GM12878 (cell line): ENCODE data around the gene AMMECR1. TPM values are rescaled to one million over a fixed set of nuclear protein-coding genes. Genes with fewer than 3 reads are reported as not detected.

Experiments
- ATAC-seq: fragments of 200-7000 bp; cut with Tn5 transposase; 3 replicates; pipeline ENCODE4 v1.9.1; 2020; ENCODE audit warnings: mild to moderate bottlenecking, moderate library complexity
- BruUV-seq: library from RNA; stranded (reverse); fragments of 400-500 nt; replicated peaks from 2 replicates; lab custom pipeline; 2021; lab: Mats Ljungman, UMichigan
- CTCF ChIA-PET: fragments of 300-600 bp; sonication (Branson Sonifier 250); formaldehyde crosslinking; extraction: SDS; loops from one replicate; lab custom pipeline; 2021; ENCODE audit warnings: inconsistent platforms; lab: Yijun Ruan, JAX
- POLR2A ChIA-PET: fragments of 350-600 bp; formaldehyde crosslinking; extraction: SDS; loops from one replicate; lab custom pipeline; 2021; ENCODE audit warnings: inconsistent platforms; lab: Charles Lee
- RAD21 ChIA-PET: fragments of 300-600 bp; sonication (Branson Sonifier 250); formaldehyde crosslinking; loops from one replicate; lab custom pipeline; 2023; ENCODE audit warnings: antibody characterized with exemption; ENCODE audit not compliant: unreplicated experiment; lab: Charles Lee
- SMC1A ChIA-PET: fragments of 300-600 bp; sonication (Branson Sonifier 250); formaldehyde crosslinking; loops from one replicate; lab custom pipeline; 2023; ENCODE audit not compliant: unreplicated experiment, uncharacterized antibody; lab: Charles Lee
- DNase-seq: peaks from one replicate; pipeline ENCODE4 v3.0.0-alpha.2; 2011; ENCODE audit warnings: low read depth, low spot score
- FAIRE-seq: peaks from 3 replicates; lab custom pipeline; 2011; peaks lifted over from hg19 to GRCh38; lab: Jason Lieb, UNC
- H2AFZ ChIP-seq: 2 replicates; pipeline ENCODE4 v1.6.0; 2011; ENCODE audit warnings: low read depth, low read length, control low read depth; ENCODE audit not compliant: control insufficient read depth
- H3K27ac ChIP-seq: 2 replicates; pipeline ENCODE4 v1.5.1; 2011; ENCODE audit warnings: control low read depth; ENCODE audit not compliant: control insufficient read depth, insufficient read depth
- H3K27me3 ChIP-seq, 2 experiments: replicated peaks in 1 of 2; 2 replicates each; pipeline versions ENCODE4 v1.6.0 to v1.6.1; 2011; ENCODE audit warnings: low read length in 1 of 2; ENCODE audit not compliant: control insufficient read depth in 2 of 2, insufficient read depth in 2 of 2
- H3K36me3 ChIP-seq, 2 experiments: 2 replicates each; pipeline ENCODE4 v1.5.1; 2011; ENCODE audit warnings: low read length in 1 of 2; ENCODE audit not compliant: control insufficient read depth in 2 of 2, insufficient read depth in 2 of 2
- H3K4me1 ChIP-seq: 2 replicates; pipeline ENCODE4 v1.6.1; 2011; ENCODE audit warnings: mild to moderate bottlenecking, low read length, moderate library complexity, mixed read lengths; ENCODE audit not compliant: control insufficient read depth, insufficient read depth
- H3K4me2 ChIP-seq: 2 replicates; pipeline ENCODE4 v1.6.0; 2011; ENCODE audit warnings: control low read depth; ENCODE audit not compliant: control insufficient read depth, insufficient read depth
- H3K4me3 ChIP-seq: fragments of 200-600 bp; sonication (generic); 2 replicates; pipeline ENCODE4 v1.5.1; 2016
- H3K79me2 ChIP-seq: 2 replicates; pipeline ENCODE4 v1.6.0; 2011; ENCODE audit warnings: low read length; ENCODE audit not compliant: control insufficient read depth, insufficient read depth
- H3K9ac ChIP-seq: 2 replicates; pipeline ENCODE4 v1.8.0; 2011; ENCODE audit warnings: low read length, control low read depth, mixed read lengths; ENCODE audit not compliant: control insufficient read depth, insufficient read depth
- H3K9me3 ChIP-seq: replicated peaks from 3 replicates; pipeline ENCODE4 v1.5.1; 2011; ENCODE audit warnings: mild to moderate bottlenecking, low read length; ENCODE audit not compliant: control insufficient read depth, insufficient read depth
- H4K20me1 ChIP-seq: 2 replicates; pipeline ENCODE4 v1.6.0; 2011; ENCODE audit not compliant: control insufficient read depth, insufficient read depth
- ASH2L ChIP-seq: fragments of 300-600, 200-600 bp; sonication (generic); IDR thresholded peaks from 2 replicates; pipeline ENCODE4 v1.6.1; 2017; ENCODE audit warnings: low read depth, mild to moderate bottlenecking, borderline replicate concordance
- CEBPB ChIP-seq, 2 experiments: fragments of 150-350 bp in 1 of 2; IDR thresholded peaks; 2 replicates each; pipeline ENCODE4 v1.6.1; 2012 to 2014; ENCODE audit warnings: low read depth in 2 of 2, low read length in 2 of 2, borderline replicate concordance in 1 of 2, inconsistent platforms in 1 of 2
- CEBPZ ChIP-seq: fragments of 150-350 bp; IDR thresholded peaks from 2 replicates; pipeline ENCODE4 v1.6.1; 2016; ENCODE audit warnings: low read depth, low read length
- EGR1 ChIP-seq, 2 experiments: IDR thresholded peaks; 1 replicate in 1 of 2; 2 replicates in 1 of 2; pipeline ENCODE4 v1.6.1; 2011 to 2012; ENCODE audit warnings: low read depth in 2 of 2, low read length in 2 of 2, borderline replicate concordance in 1 of 2, mild to moderate bottlenecking in 1 of 2, moderate library complexity in 1 of 2
- JUND ChIP-seq: IDR thresholded peaks from 2 replicates; pipeline ENCODE4 v1.6.1; 2012; ENCODE audit warnings: low read depth, mild to moderate bottlenecking, low read length, improper control_type of control experiment, moderate library complexity
- KAT2A ChIP-seq: conservative IDR thresholded peaks from 2 replicates; pipeline ENCODE4 v1.6.1; 2011; ENCODE audit warnings: low read depth, low read length; ENCODE audit not compliant: control insufficient read depth
- KDM1A ChIP-seq: fragments of 200-600 bp; sonication (generic); IDR thresholded peaks from 2 replicates; pipeline ENCODE4 v1.6.1; 2016; ENCODE audit warnings: borderline replicate concordance
- NFYA ChIP-seq: IDR thresholded peaks from 2 replicates; pipeline ENCODE4 v1.6.1; 2011; ENCODE audit warnings: low read depth, mild to moderate bottlenecking, low read length, improper control_type of control experiment, borderline replicate concordance
- NKRF ChIP-seq: fragments of 450-650 bp; conservative IDR thresholded peaks from 2 replicates; pipeline ENCODE4 v1.6.1; 2017; ENCODE audit warnings: mild to moderate bottlenecking, moderate library complexity
- PKNOX1 ChIP-seq: fragments of 450-650 bp; IDR thresholded peaks from 2 replicates; pipeline ENCODE4 v1.6.1; 2016; ENCODE audit warnings: mild to moderate bottlenecking
- RELA ChIP-seq: fragments of 450-650 bp; IDR thresholded peaks from 2 replicates; pipeline ENCODE4 v1.8.0; 2014; ENCODE audit warnings: borderline replicate concordance; ENCODE audit not compliant: partially characterized antibody
- SMAD5 ChIP-seq: IDR thresholded peaks from 2 replicates; pipeline ENCODE4 v1.6.1; 2016; ENCODE audit warnings: antibody characterized with exemption, low read depth
- SMARCA5 ChIP-seq: fragments of 450-650 bp; IDR thresholded peaks from 2 replicates; pipeline ENCODE4 v1.6.1; 2017; ENCODE audit warnings: mild to moderate bottlenecking
- SRF ChIP-seq, 2 experiments: IDR thresholded peaks; 2 replicates each; pipeline ENCODE4 v1.6.1; 2011; ENCODE audit warnings: low read depth in 2 of 2, low read length in 2 of 2, mild to moderate bottlenecking in 1 of 2, moderate library complexity in 1 of 2
- SUPT20H ChIP-seq: IDR thresholded peaks from 2 replicates; pipeline ENCODE4 v1.6.1; 2011; ENCODE audit warnings: low read depth, mild to moderate bottlenecking, low read length, moderate library complexity, borderline replicate concordance; ENCODE audit not compliant: control insufficient read depth
- WRNIP1 ChIP-seq: IDR thresholded peaks from 2 replicates; pipeline ENCODE4 v1.6.1; 2011; ENCODE audit warnings: low read depth, low read length, improper control_type of control experiment, borderline replicate concordance
- WGBS: methylation state at CpG from one replicate; pipeline ENCODE4 v1.1.6; 2016; ENCODE audit warnings: low lambda C conversion rate; ENCODE audit not compliant: insufficient replicate concordance, insufficient coverage; ENCODE audit errors: missing lambda C conversion rate; 5-methylcytosine and 5-hydroxymethylcytosine counted together
- in situ Hi-C: fragments of 300-500 bp; cut with MboI; formaldehyde crosslinking; loops from 9 replicates; pipeline ENCODE4 v1.14.3; 2018; ENCODE audit warnings: mixed read lengths
- intact Hi-C: fragments of 100-400 bp; cut with micrococcal nuclease; formaldehyde crosslinking; loops from one replicate; pipeline ENCODE4 v1.14.2; 2022; ENCODE audit not compliant: unreplicated experiment
- polyA plus RNA-seq, 11 experiments: library from polyadenylated mRNA; depleted of rRNA in 4 of 11; unstranded in 6 of 11; stranded (reverse) in 5 of 11; fragments of >200 nt; fragmentation: Nextera tagmentation in 4 of 11; fragmentation: Illumina TruSeq in 1 of 11; extraction: Ambion mirVana in 4 of 11; extraction: Trizol in 1 of 11; gene quantifications; 1 replicate in 1 of 11; 2 replicates in 10 of 11; pipeline versions ENCODE4 v1.2.1 to v1.2.3, GENCODE V29; 2011 to 2016; ENCODE audit warnings: inconsistent platforms in 2 of 11, missing spikeins in 2 of 11, low read depth in 1 of 11
- total RNA-seq, 4 experiments: library from RNA; depleted of rRNA in 3 of 4; stranded (reverse); fragments of >200 nt in 3 of 4; fragmentation: Illumina TruSeq in 1 of 4; extraction: Trizol in 1 of 4; gene quantifications; 2 replicates each; pipeline versions ENCODE4 v1.2.1 to v1.2.3, GENCODE V29; 2013 to 2021

AMMECR1 gene
- total and polyA plus RNA-seq, 10 of the 15 experiments (the other 5 are each of a cell fraction or from before 2014, with no cell fraction given): 4.9 to 25.6 (median 10.7) TPM

GRCh38 chrX:110215411-110215810, 102.5 kb downstream of the AMMECR1 start:
- Histone ChIP-seq H3K27me3 (no peaks in the 10 kb centered on the region), H3K4me3 (no peak overlapping the region), H4K20me1 (no peaks in the 10 kb centered on the region), H3K9ac (no peak overlapping the region), H3K4me1 (no peaks in the 10 kb centered on the region), H3K36me3 (no peaks in the 10 kb centered on the region), H3K4me2 (no peak overlapping the region), H3K9me3 (no peaks in the 10 kb centered on the region), H3K79me2 (no peaks in the 10 kb centered on the region), H3K27ac (no peak overlapping the region), H2AFZ (no peak overlapping the region)
- DNase-seq: no peak
- 58% methylated on average over 1 of the region's 1 CpG for WGBS
- no peak for ATAC-seq
- POLR2A ChIA-PET: no interaction called here
- CTCF ChIA-PET: no interaction called here
- FAIRE-seq: no peak
- SMC1A ChIA-PET: interaction anchor here (1.4 kb wide), 1 partner anchor 11 kb away, joined by 3 read pairs; no protein-coding TSS in a partner anchor
- BruUV-seq: no TSS peak
- intact Hi-C loops: no loop called here
- RAD21 ChIA-PET: no interaction called here
- in situ Hi-C loops: no loop called here
- TF ChIP-seq EGR1 (IDR thresholded peaks at IDR 0.05; ENCODE audit: borderline replicate concordance in 1 of 2, low read depth in 2 of 2, low read length in 2 of 2) (no peak), SMARCA5 (no peak), CEBPZ (no peak), RELA (no peak), JUND (no peak), NFYA (no peak), SMAD5 (no peak), SRF (IDR thresholded peaks at IDR 0.05; ENCODE audit: low read depth in 2 of 2, low read length in 2 of 2) (no peak), ASH2L (no peak), KAT2A (no peak), PKNOX1 (no peak), KDM1A (no peak), NKRF (no peak), WRNIP1 (no peak), SUPT20H (no peak), CEBPB (IDR thresholded peaks at IDR 0.05; ENCODE audit: borderline replicate concordance in 1 of 2, low read depth in 2 of 2, low read length in 2 of 2) (no peak)
